Panc1 (cell line): Measurements from ENCODE around the gene ZBTB7B. TPM values are rescaled to one million over a fixed set of nuclear protein-coding genes. Genes with fewer than 3 reads are reported as not detected.

ENCODE experiments used
- ATAC-seq: fragments of 200-7000 bp; cut with Tn5 transposase; 2 replicates; pipeline ENCODE4 v1.9.1; 2020; ENCODE audit warnings: mild to moderate bottlenecking, moderate library complexity
- BruUV-seq: library from RNA; stranded (reverse); fragments of 400-500 nt; replicated peaks from 2 replicates; lab custom pipeline; 2021; lab: Mats Ljungman, UMichigan
- CTCF ChIA-PET: fragments of 300-600 bp; sonication (Branson Sonifier 250); formaldehyde crosslinking; loops from one replicate; lab custom pipeline; 2022; ENCODE audit warnings: antibody characterized with exemption; lab: Charles Lee
- POLR2A ChIA-PET: fragments of 300-600 bp; sonication (Branson Sonifier 250); formaldehyde crosslinking; loops from one replicate; lab custom pipeline; 2022; ENCODE audit warnings: antibody characterized with exemption; lab: Charles Lee
- DNase-seq: peaks from one replicate; pipeline ENCODE4 v3.0.0-alpha.2; 2010; ENCODE audit warnings: low read depth, low spot score
- H3K27ac ChIP-seq: 2 replicates; pipeline ENCODE4 v1.5.1; 2011; ENCODE audit warnings: mild to moderate bottlenecking, low read length, inconsistent platforms
- H3K27me3 ChIP-seq: fragments of 200-500 bp; sonication (Bioruptor generic); 2 replicates; pipeline ENCODE4 v1.6.0; 2014; ENCODE audit warnings: low read length, inconsistent platforms; ENCODE audit not compliant: control insufficient read depth, insufficient read depth
- H3K36me3 ChIP-seq: fragments of 200-500 bp; sonication (Bioruptor generic); 2 replicates; pipeline ENCODE4 v1.5.1; 2014; ENCODE audit warnings: inconsistent platforms, mild to moderate bottlenecking, low read length, moderate library complexity; ENCODE audit not compliant: control insufficient read depth, insufficient read depth
- H3K4me1 ChIP-seq: 2 replicates; pipeline ENCODE4 v1.5.1; 2011; ENCODE audit warnings: inconsistent platforms, mild to moderate bottlenecking, low read length, moderate library complexity; ENCODE audit not compliant: control insufficient read depth, insufficient read depth
- H3K4me3 ChIP-seq, 2 experiments: 2 replicates each; pipeline ENCODE4 v1.5.1; 2011 to 2012; ENCODE audit warnings: low read depth in 2 of 2, low read length in 2 of 2, mild to moderate bottlenecking in 2 of 2, inconsistent platforms in 1 of 2, moderate library complexity in 1 of 2
- H3K9me3 ChIP-seq: fragments of 200-500 bp; sonication (Bioruptor generic); 2 replicates; pipeline ENCODE4 v1.5.1; 2014; ENCODE audit warnings: low read depth, mild to moderate bottlenecking, inconsistent platforms, low read length, moderate library complexity; ENCODE audit not compliant: control insufficient read depth, insufficient read depth
- POLR2AphosphoS5 ChIP-seq: IDR thresholded peaks from 2 replicates; pipeline ENCODE4 v1.6.1; 2012; ENCODE audit warnings: mild to moderate bottlenecking, low read depth, low read length, moderate library complexity
- SIN3A ChIP-seq: IDR thresholded peaks from 2 replicates; pipeline ENCODE4 v1.6.1; 2012; ENCODE audit warnings: low read depth, mild to moderate bottlenecking, low read length, moderate library complexity, borderline replicate concordance; ENCODE audit not compliant: insufficient read depth
- TCF7L2 ChIP-seq: IDR thresholded peaks from 2 replicates; pipeline ENCODE4 v1.6.1; 2011; ENCODE audit warnings: mild to moderate bottlenecking, low read depth, low read length, inconsistent platforms
- in situ Hi-C: cut with HindIII; loops from 2 replicates; pipeline ENCODE4 v1.10.0; 2016; ENCODE audit warnings: low sequenced_read_pairs, low pct_unique_long_range_greater_than_20kb
- intact Hi-C: fragments of 100-400 bp; cut with micrococcal nuclease; formaldehyde crosslinking; loops from one replicate; pipeline ENCODE4 v1.10.0; 2022; ENCODE audit not compliant: unreplicated experiment
- total RNA-seq: library from RNA; stranded (reverse); gene quantifications from one replicate; pipeline ENCODE4 v1.2.1, GENCODE V29; 2021; ENCODE audit not compliant: unreplicated experiment
- TF ChIP-seq, protein P1 (sequence below): fragments of 450-650 bp; IDR thresholded peaks from 2 replicates; pipeline ENCODE4 v1.5.1; 2017; ENCODE audit warnings: mild to moderate bottlenecking
- TF ChIP-seq, protein P2 (sequence below), 2 experiments: IDR thresholded peaks; 2 replicates each; pipeline ENCODE4 v1.6.1; 2011 to 2012; ENCODE audit warnings: low read depth in 2 of 2, control low read depth in 1 of 2, low read length in 1 of 2, mild to moderate bottlenecking in 1 of 2, moderate library complexity in 1 of 2; ENCODE audit not compliant: insufficient read depth in 1 of 2

The ZBTB7B gene
- total RNA-seq, 1 experiment from 2014 or later, result 55.8 TPM

DNA sequence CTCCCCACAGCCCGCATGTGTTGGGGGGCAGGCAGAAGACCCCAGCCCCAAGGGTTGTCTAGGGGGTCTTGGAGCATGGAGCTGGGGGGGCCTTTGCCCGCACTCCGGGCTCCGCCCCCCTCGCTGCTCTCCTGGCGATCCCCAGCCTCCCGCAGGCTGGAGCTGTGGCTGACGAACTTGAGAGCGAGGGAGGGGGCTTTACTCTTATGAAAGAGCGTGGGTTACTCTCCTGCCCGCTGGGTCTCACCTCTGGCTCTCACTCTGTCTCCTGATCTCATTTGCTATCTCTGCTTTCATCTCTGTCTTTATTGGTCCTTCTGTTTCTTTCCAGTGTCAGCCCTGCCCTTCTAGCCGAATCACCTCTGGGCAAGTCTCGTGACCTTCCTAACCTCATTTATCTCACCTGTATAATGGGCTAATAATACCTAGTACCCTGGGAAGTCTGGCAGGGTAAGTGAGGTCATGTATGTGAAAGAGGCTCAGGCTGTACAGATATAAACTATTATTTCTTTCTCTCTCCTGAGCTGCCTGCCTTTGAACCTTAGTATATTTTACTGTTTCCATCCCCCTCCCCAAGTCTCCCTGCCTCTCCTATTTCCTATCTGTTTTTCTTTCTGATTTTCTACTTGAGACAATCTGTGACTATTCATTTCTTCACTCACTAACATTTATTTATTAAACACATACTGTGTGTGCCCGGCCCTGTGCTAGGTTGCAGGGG, 61.7 kb downstream of the ZBTB7B start:
- intact Hi-C loops, result no loop called here
- TF ChIP-seq, protein P1, sequence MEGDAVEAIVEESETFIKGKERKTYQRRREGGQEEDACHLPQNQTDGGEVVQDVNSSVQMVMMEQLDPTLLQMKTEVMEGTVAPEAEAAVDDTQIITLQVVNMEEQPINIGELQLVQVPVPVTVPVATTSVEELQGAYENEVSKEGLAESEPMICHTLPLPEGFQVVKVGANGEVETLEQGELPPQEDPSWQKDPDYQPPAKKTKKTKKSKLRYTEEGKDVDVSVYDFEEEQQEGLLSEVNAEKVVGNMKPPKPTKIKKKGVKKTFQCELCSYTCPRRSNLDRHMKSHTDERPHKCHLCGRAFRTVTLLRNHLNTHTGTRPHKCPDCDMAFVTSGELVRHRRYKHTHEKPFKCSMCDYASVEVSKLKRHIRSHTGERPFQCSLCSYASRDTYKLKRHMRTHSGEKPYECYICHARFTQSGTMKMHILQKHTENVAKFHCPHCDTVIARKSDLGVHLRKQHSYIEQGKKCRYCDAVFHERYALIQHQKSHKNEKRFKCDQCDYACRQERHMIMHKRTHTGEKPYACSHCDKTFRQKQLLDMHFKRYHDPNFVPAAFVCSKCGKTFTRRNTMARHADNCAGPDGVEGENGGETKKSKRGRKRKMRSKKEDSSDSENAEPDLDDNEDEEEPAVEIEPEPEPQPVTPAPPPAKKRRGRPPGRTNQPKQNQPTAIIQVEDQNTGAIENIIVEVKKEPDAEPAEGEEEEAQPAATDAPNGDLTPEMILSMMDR, result no peak
- TF ChIP-seq, protein P2, sequence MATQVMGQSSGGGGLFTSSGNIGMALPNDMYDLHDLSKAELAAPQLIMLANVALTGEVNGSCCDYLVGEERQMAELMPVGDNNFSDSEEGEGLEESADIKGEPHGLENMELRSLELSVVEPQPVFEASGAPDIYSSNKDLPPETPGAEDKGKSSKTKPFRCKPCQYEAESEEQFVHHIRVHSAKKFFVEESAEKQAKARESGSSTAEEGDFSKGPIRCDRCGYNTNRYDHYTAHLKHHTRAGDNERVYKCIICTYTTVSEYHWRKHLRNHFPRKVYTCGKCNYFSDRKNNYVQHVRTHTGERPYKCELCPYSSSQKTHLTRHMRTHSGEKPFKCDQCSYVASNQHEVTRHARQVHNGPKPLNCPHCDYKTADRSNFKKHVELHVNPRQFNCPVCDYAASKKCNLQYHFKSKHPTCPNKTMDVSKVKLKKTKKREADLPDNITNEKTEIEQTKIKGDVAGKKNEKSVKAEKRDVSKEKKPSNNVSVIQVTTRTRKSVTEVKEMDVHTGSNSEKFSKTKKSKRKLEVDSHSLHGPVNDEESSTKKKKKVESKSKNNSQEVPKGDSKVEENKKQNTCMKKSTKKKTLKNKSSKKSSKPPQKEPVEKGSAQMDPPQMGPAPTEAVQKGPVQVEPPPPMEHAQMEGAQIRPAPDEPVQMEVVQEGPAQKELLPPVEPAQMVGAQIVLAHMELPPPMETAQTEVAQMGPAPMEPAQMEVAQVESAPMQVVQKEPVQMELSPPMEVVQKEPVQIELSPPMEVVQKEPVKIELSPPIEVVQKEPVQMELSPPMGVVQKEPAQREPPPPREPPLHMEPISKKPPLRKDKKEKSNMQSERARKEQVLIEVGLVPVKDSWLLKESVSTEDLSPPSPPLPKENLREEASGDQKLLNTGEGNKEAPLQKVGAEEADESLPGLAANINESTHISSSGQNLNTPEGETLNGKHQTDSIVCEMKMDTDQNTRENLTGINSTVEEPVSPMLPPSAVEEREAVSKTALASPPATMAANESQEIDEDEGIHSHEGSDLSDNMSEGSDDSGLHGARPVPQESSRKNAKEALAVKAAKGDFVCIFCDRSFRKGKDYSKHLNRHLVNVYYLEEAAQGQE (IDR thresholded peaks at IDR 0.05; ENCODE audit: insufficient read depth in 1 of 2, low read depth in 2 of 2, low read length in 1 of 2), result no peak
- no peak for TF ChIP-seq TCF7L2
- TF ChIP-seq SIN3A, result no peak
- TF ChIP-seq POLR2AphosphoS5, result no peak
- ATAC-seq, result peak; percentile 34

DNA sequence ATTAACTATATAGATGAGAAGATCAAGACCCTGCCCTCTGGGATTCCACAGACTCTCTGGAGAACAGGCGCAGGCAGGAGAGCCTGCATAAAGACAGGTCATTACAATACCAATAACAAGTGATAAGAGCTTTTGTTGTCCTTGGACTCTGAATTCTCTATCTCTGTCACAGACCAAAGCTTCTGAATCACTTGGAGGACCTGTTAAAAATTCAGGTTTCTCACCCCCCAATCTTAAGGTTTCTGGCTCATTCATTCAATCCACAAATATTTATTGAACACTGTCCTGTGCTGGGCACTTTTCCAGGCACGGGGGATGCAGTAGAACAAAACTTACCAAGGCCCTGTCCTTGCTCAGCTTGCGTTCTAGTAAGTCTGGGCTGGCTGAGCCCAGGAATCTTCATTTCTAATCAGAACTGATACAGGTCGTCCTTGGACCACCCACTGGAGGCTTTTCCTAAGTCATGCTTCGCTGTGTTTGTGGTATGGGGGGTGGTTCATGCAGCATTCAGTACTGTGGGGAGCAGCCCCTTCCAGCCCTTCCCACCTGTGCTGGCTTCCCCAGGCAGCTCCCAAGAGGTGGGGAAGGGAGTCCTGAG, 62.3 kb downstream of the ZBTB7B start:
- H3K4me1 ChIP-seq, result peaks cover 30% of the 10 kb centered on the region
- H3K9me3 ChIP-seq, result no peaks in the 10 kb centered on the region
- in situ Hi-C loops, result no loop called here
- ChIA-PET POLR2A (no interaction called here), CTCF (interaction anchor here (0.7 to 3.3 kb wide), 2 partner anchors 20 to 26 kb away, joined by 5 to 21 read pairs; no protein-coding TSS in a partner anchor)
- H3K4me3 ChIP-seq, result no peak overlapping the region; a peak in 1 of 4 replicates
- no peak for ATAC-seq
- no peaks in the 10 kb centered on the region; the same call in 1 of the 2 replicates for H3K36me3 ChIP-seq
- intact Hi-C loops, result no loop called here
- BruUV-seq, result no TSS peak
- TF ChIP-seq SIN3A (no peak), TCF7L2 (no peak), POLR2AphosphoS5 (no peak)
- TF ChIP-seq, protein P1, result no peak
- TF ChIP-seq, protein P2 (IDR thresholded peaks at IDR 0.05; ENCODE audit: insufficient read depth in 1 of 2, low read depth in 2 of 2, low read length in 1 of 2), result no peak
- no peak for DNase-seq
- no peak overlapping the region for H3K27ac ChIP-seq
- no peaks in the 10 kb centered on the region for H3K27me3 ChIP-seq

More for the DNA sequence above, 61.7 kb downstream of the ZBTB7B start:
- Histone ChIP-seq H3K27ac (peak overlapping the region; percentile 69), H3K27me3 (no peaks in the 10 kb centered on the region), H3K4me3 (peak overlapping the region; percentile 83 to 85), H3K4me1 (peaks cover 24% of the 10 kb centered on the region), H3K9me3 (no peaks in the 10 kb centered on the region), H3K36me3 (no peaks in the 10 kb centered on the region; the same call in 1 of the 2 replicates)
- CTCF ChIA-PET, result interaction anchor here (3.3 kb wide), 1 partner anchor 21 kb away, joined by 21 read pairs; no protein-coding TSS in a partner anchor
- in situ Hi-C loops, result no loop called here
- no peak for DNase-seq
- POLR2A ChIA-PET, result interaction anchor here (0.6 kb wide), 1 partner anchor 55 kb away, joined by 8 read pairs; no protein-coding TSS in a partner anchor
- TSS peak; percentile 84 for BruUV-seq
